WERI-Rb-1 (cell line): ENCODE results near the gene FZD4.
"Not testable (repeated sequence)": the region's sequence is repeated elsewhere in the genome, so short reads cannot be mapped to it uniquely, and the experiment has no call there.

Source experiments
- DNase-seq: peaks from one replicate; pipeline ENCODE4 v3.0.0-alpha.2; 2020
- H3K27ac ChIP-seq: fragments of 250-450 bp; sonication (Bioruptor Pico); 2 replicates; pipeline ENCODE4 v1.5.1; 2020; ENCODE audit warnings: mild to moderate bottlenecking, moderate library complexity
- H3K27me3 ChIP-seq: fragments of 250-450 bp; sonication (Bioruptor Pico); 2 replicates; pipeline ENCODE4 v1.5.1; 2021; ENCODE audit warnings: mild to moderate bottlenecking, low read depth, moderate library complexity; ENCODE audit not compliant: insufficient read depth, severe bottlenecking
- H3K36me3 ChIP-seq: fragments of 250-450 bp; sonication (Bioruptor Pico); 2 replicates; pipeline ENCODE4 v1.5.1; 2020; ENCODE audit warnings: mild to moderate bottlenecking, moderate library complexity
- H3K4me3 ChIP-seq: 2 replicates; pipeline ENCODE4 v1.5.1; 2011; ENCODE audit warnings: low read depth, mild to moderate bottlenecking, control low read depth, low read length
- H3K9me3 ChIP-seq: fragments of 250-450 bp; sonication (Bioruptor Pico); 2 replicates; pipeline ENCODE4 v1.5.1; 2021; ENCODE audit warnings: mild to moderate bottlenecking, moderate library complexity; ENCODE audit not compliant: severe bottlenecking
- TF ChIP-seq, protein P1 (sequence below): IDR thresholded peaks from 2 replicates; pipeline ENCODE4 v1.5.1; 2011; ENCODE audit warnings: low read depth, mild to moderate bottlenecking, control low read depth, inconsistent platforms, low read length

The FZD4 gene

DNA sequence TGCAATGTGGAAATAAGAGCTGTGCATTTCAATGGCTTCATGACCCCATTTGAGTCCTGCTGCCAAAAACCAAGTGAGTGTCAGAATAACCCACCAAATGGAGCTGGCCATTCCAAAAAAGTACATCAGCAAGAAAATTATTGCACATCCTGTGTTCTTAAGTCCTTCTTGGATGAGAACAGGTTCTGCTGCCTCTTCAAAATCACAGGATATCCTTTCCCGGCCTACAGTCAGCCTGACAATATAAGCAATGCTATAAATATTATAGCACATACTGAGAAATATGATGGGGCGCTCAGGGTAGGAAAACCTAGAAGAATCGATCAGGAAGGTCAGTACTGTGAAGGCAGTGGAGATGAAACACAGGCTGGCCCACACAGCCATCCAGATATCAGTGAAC is 3.5 kb downstream of the FZD4 start:
- Histone ChIP-seq H3K27me3 (no peaks in the 10 kb centered on the region), H3K9me3 (no peaks in the 10 kb centered on the region), H3K36me3 (no peaks in the 10 kb centered on the region), H3K4me3 (no peak overlapping the region), H3K27ac (no peak overlapping the region)
- no peak for DNase-seq
- TF ChIP-seq, protein P1, sequence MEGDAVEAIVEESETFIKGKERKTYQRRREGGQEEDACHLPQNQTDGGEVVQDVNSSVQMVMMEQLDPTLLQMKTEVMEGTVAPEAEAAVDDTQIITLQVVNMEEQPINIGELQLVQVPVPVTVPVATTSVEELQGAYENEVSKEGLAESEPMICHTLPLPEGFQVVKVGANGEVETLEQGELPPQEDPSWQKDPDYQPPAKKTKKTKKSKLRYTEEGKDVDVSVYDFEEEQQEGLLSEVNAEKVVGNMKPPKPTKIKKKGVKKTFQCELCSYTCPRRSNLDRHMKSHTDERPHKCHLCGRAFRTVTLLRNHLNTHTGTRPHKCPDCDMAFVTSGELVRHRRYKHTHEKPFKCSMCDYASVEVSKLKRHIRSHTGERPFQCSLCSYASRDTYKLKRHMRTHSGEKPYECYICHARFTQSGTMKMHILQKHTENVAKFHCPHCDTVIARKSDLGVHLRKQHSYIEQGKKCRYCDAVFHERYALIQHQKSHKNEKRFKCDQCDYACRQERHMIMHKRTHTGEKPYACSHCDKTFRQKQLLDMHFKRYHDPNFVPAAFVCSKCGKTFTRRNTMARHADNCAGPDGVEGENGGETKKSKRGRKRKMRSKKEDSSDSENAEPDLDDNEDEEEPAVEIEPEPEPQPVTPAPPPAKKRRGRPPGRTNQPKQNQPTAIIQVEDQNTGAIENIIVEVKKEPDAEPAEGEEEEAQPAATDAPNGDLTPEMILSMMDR, result no peak

DNA sequence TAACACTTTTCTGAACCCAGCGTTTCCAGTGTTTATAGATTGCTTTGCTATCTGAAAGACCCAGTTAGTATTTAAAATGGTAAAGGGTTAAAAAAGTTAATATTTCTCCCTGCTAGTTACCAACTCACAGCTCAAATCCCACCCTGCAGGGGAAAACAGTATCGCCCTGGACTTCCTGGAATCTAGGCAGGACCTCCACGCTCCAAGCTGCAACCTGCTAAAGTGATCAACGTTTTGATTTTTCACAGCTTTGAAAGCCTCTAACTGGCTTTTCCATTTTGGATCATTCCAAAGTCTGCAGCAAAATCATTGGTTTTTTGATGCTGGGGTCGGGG is 4.6 kb downstream of the FZD4 start:
- no peaks in the 10 kb centered on the region for H3K9me3 ChIP-seq
- DNase-seq, result no peak
- TF ChIP-seq, protein P1, result no peak
- H3K27ac ChIP-seq, result no peak overlapping the region
- H3K4me3 ChIP-seq, result no peak overlapping the region
- no peaks in the 10 kb centered on the region for H3K36me3 ChIP-seq
- no peaks in the 10 kb centered on the region for H3K27me3 ChIP-seq

DNA sequence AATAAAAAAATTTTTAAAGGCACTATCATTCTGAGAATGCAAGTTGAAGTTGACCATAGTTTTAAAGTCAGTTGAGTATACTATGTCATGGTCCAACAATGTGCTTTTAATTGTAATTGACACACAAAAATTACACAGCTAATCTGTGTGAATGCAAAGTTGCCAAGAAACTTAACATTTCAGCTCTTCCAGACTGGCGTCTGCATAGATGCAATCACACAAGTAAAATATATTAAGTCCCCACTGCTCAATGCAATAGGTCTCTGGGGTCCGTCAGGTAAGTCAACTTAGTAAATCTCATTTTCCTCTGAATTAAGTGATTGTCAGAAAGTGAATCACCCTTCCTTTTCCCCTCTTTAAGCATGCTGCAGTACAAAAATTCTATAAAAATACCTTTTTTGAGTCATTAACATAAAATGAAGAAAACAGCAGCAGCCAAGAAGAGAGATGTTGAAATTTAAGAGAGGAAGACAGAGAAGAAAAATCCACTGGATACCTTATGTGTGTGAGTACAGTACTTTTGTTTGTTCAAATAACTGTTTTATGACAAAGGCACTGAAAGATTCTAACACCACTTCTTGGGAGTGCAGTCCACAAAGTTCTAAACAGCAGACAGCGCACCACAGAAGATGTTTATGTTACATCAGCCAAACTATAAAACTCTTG is 5.1 kb downstream of the FZD4 start:
- Histone ChIP-seq H3K36me3 (no peaks in the 10 kb centered on the region), H3K27me3 (no peaks in the 10 kb centered on the region), H3K4me3 (no peak overlapping the region), H3K27ac (no peak overlapping the region), H3K9me3 (no peaks in the 10 kb centered on the region)
- no peak for DNase-seq
- TF ChIP-seq, protein P1, result no peak

DNA sequence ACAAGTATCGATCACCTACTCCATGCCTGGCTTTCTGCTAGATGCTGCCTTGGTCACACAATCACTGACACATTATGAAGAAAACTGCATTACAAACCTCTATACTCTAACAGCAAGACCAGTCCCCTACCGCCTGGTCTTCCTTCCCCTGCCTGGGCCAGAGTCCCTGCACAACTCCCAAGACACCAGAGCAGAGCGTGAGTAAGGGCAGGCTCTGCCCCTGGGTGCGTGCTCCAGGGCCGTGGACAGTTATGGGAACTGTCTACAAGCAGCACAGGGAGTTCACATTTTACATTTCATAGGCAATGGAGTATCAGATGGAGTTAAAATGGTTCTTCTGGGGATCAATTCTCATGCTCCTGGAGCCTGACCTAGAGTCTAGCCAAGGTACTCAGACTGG is 6.5 kb downstream of the FZD4 start:
- no peak for DNase-seq
- no peak overlapping the region for H3K27ac ChIP-seq
- H3K9me3 ChIP-seq, result no peaks in the 10 kb centered on the region
- H3K27me3 ChIP-seq, result no peaks in the 10 kb centered on the region
- no peak overlapping the region for H3K4me3 ChIP-seq
- H3K36me3 ChIP-seq, result no peaks in the 10 kb centered on the region
- TF ChIP-seq, protein P1, result no peak

DNA sequence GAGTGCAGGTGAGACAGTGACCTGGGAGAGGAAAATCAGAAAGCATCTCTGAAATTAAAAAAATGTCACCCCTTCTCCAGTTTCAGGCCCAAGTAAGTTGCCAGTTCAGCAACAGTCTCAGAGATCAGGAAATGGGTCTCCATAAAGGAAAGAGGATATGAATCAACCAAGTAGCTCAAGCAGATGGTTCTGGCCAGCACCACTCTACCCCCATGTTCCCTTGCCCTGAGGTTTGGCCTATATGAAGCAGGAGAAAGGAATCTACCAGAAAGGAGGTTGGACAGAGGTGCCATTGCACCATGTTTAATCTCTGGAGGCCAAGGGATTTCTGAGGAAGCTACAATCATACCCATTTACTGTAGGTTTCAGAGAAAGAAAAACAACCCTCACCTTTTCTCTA is 7.7 kb downstream of the FZD4 start:
- TF ChIP-seq, protein P1, result no peak
- Histone ChIP-seq H3K36me3 (no peaks in the 10 kb centered on the region), H3K9me3 (no peaks in the 10 kb centered on the region), H3K27me3 (no peaks in the 10 kb centered on the region), H3K4me3 (no peak overlapping the region), H3K27ac (no peak overlapping the region)
- DNase-seq, result no peak

DNA sequence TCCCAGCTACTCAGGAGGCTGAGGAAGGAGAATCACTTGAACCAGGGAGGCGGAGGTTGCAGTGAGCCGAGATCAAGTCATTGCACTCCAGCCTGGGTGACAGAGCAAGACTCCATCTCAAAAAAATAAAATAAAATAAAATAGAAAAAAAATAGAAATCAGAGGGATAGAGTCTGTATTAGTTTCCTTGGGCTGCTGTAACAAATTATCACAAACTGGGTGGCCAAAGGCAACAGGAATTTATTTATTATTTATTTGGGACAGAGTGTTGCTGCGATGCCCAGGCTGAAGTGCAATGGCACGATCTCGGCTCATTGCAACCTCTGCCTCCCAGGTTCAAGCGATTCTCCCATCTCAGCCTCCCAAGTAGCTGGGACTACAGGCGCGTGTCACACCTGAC is 11.7 kb downstream of the FZD4 start:
- not testable (repeated sequence) for H3K4me3 ChIP-seq, H3K36me3 ChIP-seq, H3K27ac ChIP-seq, H3K27me3 ChIP-seq, H3K9me3 ChIP-seq, DNase-seq
